Mammary epithelial cell (primary cell): ENCODE data around the gene SVIL.

ENCODE experiments used
- CTCF ChIP-seq, 2 donors: IDR thresholded peaks in 1 of 2; conservative IDR thresholded peaks in 1 of 2; 2 replicates each; pipeline ENCODE4 v1.5.1; 2011 to 2012; ENCODE audit warnings: inconsistent platforms in 2 of 2, low read length in 2 of 2, mild to moderate bottlenecking in 2 of 2, control low read depth in 1 of 2, low read depth in 1 of 2; ENCODE audit not compliant: insufficient read depth in 1 of 2; ENCODE audit errors: extremely low read depth in 1 of 2
- EZH2 ChIP-seq: IDR thresholded peaks from 2 replicates; pipeline ENCODE4 v1.6.1; 2012; ENCODE audit warnings: low read length, inconsistent platforms, borderline replicate concordance

- TF ChIP-seq CTCF (conservative IDR thresholded peaks at IDR 0.05 in 1 of 2, IDR thresholded peaks at IDR 0.05 in 1 of 2; ENCODE audit: extremely low read depth in 1 of 2, insufficient read depth in 1 of 2, low read depth in 1 of 2, low read length in 2 of 2), result no peak
- no peak for TF ChIP-seq EZH2
These were observed 43.2 kb downstream of the SVIL start for GRCh38 chr10:29591651-29591968.
